NCI-H69 (cell line): ENCODE results near the gene MATK.

ENCODE experiments used
- DNase-seq: peaks from one replicate; lab custom pipeline; 2025; lab: John Stamatoyannopoulos, UW

MATK gene

DNA sequence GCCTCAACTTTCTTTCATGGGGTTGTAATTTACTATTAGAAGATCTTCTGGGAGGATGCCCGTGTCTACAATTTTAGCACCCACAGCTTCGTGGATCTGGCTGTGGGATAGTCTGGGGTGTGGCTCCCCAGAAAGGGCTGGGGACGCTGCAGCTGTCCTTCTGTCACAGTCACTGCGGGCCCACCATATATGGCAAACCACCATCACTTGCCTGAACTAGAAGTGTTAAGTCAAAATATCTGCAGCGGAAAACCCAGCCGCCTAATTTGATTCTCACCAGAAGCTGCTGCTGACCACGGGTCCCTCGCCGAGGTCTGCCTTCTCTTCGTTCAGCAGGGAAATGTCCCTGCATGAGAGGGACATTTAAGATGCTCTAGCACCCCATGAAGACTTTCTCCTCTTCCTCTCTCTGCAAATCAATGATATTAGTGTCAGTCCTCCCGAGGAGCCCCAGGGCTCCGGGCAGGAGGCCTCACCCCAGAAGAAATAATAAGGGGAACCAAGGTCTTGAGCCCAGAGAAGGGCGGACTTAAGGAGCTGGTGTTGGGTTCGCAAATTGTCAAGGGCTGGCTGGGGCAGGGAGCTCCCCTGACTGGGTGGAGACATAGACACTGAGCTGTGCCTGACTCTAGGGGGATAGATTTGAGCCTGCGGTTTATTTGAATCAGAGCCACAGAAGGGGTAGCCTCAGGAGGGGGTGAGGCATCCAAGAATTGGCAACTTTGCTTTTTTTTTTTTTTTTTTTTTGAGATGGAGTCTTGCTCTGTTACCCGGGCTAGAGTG, 3.0 kb upstream of the MATK start:
- DNase-seq: no peak

DNA sequence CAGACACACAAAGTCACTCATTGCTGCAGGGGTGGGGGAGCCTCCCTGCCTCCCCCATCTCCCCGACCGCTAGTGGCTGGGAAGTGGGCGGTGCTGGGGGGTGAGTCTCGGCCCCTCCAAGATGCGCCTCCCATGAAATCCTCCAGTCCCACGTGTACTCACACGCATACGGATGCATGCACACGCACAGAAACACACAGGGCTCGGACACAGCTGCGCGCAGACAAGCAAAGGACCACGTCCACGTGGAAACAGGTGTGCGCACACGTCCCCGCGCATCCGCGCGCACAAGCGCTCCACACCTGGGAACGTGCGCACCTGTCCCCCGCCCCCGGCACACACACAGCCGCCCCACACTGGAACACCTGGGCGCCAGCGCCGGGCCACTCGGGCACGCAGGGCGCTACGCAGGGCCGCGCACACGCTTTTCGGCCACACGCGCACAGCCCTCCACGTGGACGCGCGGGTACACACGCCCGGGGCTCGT, 687 bp downstream of the MATK start:
- DNase-seq: peak; percentile 66

DNA sequence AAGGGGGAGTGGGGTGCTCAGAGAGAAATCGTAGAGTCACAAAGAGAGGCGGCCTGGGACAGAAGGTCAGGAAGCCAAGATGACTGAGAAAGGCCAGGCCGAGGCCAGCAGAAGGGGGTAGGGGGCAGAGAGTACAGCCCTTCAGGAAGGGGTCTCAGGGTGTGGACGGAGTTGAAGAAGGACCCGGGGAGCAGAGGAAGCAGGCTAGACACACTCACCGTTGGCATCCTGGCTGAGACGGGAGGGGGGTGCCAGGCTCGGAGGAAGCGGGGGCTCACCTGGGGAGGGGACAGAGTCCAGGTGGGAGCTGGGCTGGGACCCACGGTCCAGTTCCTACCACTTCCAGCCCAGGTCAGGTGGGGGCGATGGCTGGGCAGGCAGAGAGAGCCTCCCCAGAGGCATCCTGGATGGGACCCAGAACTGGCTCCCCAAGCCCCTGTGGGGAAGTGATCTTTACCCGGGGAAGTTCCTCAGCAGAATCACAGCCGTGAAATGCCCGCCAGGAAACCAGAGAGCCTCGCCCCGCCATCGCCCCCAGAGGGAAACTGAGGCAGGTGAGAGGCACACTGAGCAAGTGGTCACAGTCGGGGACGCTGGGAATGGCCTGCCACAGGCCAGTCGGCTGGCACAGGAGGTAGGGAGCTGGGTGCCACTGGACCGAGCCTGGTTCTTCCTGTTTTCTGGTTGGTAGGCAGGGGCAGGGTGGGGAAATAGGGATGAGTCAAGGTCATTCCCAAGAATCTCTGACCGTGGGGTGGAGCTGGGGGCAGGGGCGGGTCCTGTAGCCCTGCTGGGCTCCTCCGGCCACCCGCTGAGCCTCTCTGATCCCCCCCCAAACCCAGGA, 1.4 kb downstream of the MATK start:
- DNase-seq: no peak

DNA sequence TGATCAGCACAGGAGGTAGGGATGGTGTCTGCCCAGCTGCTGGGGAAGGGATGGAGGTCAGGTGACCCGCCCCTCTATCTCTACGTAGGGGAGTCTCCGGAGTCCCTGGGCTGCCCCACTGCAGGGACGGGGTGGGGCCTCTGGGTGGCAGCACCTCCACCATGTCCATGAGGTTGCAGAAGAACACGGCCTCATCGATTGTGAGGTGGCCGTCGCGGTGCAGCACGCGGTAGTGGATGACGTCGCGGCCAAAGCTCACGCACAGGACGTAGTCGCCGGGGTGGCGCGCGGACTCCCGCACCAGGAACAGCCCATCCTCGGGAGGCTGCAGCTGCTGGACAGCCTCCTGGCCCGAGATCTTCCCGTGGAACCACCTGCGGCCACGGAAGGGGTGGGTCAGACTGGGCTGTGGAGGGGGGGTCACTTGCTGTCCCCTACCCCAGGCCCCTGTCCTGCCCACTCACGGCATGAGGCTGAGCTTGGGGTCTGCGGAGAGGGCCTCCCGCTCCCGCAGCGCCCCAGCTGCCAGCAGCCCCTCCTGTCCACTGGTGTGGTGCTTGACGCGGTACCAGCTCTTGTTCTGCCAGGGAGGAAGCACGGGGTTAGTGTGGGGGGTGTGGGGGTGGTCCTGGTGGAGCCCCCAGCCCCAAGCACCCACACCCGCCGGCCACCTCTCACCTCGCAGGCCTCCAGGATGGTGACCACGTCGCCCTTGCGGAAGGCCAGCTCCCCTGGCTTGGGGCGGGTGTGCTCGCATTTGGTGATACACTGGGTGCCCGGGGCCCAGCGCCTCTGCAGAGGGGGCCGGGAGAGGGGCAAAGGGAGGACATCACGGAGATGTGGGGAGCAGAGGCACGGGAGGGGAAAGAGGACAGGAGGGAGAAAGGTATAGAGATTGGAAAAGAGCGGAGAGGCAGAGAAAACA, 2.3 kb downstream of the MATK start:
- DNase-seq: no peak

DNA sequence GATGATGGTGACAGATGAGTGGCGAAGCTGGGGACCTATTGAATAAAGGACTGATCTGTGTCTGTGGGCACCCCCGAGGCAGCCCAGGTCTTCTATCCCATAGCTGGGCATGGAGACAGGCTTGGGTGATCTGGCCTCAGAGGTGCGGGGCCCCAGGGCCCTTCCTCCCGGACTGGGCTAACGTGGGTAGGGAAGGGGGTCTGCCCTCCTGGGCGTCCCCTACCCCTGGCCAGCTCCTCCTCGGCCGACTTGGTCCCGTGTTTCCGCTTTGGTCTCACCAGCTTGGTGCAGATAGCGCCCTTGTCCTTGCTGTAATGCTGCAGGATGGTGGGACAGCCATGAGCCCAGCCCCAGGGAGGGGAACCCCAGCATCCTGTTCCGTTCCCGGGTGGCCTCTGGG, 3.3 kb downstream of the MATK start:
- no peak for DNase-seq

DNA sequence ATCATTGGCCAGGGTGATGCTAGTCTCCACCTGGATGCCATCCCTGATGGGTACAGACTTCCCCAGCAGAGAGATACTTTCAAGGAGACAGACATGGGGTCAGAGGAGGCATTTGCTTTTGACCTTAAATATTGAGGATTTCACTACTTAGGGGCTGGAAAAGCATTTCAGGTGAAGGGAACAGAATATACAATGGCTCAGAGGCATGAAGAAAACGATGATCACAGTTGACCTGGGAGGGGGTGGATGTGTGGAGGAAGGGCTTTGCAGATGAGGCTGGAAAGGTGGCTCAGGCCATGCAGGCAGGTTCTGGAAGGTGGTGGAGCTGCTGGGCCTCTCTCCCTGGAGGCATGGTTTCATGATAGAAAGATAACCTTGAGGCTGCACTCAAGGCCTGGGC, 3.9 kb downstream of the MATK start:
- DNase-seq: no peak

DNA sequence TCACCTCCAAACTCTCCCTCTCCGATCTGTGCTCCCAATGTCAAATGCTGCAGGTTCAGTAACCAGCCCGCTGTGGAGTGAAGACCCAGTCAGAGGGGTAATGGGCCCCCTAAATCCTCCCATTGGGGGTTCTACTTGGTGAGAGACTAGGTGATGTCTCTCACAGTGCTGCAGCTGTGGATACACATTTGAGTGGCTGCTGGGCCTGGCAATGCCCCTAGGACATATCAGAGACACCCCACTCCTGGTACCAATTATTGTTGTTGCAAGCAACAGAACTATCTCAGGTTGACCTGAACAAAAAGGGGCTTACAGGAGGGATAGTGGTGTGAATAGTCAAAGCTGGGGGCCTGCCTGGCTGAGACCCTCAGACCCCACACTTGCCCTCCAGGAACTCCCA, 4.6 kb downstream of the MATK start:
- no peak for DNase-seq

DNA sequence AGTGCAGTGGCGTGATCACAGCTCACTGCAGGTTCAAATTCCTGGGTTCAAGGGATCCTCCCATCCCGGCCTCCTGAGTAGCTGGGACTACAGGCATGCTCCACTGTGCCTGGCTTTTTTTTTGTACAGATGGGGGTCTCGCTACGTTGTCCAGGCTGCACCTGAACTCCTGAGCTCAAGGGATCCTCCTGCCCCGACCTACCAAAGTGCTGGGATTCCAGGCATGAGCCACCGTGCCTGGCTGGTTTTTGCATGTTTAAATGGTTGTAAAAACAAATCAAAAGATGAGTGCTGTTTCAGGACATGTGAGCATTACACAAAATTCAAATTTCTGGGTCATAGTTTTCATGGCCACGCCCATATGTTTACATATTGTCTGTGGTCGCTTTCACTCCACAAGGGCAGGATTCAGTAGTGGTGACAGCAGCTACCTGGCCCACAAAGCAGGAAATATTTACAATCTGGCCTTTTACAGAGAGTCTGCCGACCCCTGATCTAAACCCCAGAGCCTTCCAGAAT, 5.3 kb downstream of the MATK start:
- no peak for DNase-seq

DNA sequence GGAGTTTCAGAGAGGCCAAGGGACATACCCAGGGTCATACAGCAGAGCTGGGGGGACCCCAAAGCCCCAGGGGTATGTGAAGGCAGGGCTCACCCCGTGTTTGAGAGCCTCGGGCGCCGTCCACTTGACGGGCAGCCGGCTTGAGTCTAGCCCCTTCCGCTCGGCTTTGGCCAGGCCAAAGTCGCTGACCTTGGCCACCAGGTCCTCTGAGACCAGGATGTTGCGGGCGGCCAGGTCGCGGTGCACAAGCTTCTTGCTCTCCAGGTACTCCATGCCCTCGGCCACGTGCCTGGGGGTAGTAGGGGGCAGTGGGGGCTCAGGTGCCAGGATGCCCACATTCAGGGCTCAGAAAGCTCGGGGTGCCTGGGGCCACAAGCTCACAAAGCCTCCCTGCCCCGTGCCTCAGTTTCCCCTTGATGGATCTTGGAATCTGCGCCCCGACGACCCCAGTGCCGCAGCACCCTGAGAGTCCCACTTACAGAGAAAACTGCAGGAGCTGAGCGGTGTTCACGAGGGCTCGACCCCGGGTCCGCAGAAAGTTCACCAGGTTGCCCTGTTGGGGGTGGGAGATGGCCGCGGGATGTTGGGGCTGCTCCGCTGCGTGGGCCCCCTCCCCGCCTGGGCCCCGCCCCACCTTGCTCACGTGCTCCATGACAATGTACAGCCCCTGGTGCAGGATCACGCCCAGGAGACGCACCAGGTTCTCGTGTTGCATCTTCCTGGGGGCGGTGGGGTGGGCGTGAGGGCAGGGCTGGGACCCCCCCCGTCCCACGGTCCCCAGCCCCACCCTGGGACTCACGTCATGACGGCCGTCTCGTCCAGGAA, 7.1 kb downstream of the MATK start:
- peak; percentile 31 for DNase-seq

DNA sequence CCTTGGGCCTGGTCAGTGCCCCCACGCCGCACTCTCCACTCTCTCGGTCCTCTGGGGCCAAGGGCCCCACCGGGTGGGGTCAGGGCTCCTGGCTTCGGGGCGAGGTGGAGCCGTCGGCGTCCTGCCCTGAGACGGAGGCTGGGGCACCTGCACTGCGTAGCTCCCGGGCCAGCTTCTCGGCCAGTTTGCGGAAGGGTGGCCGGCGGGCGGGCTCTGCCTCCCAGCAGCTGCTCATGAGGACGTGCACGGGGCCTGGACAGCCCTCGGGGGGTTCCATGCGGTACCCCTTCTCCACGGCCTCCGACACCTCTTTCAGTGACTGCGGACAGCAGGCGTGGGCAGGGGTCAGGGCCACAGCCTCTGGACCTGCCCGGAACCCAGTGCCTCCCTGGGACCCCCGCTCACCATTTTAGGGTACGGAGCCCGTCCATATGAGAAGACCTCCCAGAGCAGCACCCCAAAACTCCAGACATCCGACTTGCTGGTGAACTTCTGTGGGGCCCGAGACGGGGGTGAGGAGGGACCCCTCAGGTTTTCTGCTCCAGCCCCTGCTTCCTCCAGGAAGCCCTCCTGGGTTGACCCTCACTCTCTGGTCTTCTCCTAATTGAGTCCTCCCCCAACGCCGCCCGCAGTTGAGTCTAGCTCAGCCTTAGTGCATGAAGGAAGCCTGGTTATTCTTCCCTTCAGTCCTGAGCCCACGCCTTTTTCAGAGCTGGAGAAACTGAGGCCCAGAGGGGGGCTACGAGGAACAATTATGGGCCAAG, 7.9 kb downstream of the MATK start:
- DNase-seq: no peak

DNA sequence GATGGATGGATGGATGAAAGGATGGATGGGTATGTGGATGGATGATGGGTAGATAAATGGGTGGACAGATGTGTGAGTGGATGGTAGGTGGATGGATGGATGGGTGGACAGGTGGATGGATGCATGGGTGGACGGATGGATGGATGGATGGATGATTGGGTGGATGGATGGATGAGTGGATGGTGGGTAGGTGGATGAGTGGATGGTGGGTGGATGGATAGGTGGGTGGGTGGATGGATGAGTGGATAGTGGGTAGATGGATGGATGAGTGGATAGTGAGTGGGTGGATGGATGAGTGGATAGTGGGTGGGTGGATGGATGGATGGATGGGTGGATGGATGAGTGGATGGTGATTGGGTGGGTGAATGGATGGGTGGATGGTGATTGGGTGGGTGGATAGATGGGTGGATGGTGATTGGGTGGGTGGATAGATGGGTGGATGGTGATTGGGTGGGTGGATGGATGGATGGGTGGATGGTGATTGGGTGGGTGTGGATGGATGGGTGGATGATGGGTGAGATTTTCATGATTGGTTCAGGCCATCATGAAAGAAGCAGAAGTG, 9.6 kb downstream of the MATK start:
- no peak for DNase-seq

DNA sequence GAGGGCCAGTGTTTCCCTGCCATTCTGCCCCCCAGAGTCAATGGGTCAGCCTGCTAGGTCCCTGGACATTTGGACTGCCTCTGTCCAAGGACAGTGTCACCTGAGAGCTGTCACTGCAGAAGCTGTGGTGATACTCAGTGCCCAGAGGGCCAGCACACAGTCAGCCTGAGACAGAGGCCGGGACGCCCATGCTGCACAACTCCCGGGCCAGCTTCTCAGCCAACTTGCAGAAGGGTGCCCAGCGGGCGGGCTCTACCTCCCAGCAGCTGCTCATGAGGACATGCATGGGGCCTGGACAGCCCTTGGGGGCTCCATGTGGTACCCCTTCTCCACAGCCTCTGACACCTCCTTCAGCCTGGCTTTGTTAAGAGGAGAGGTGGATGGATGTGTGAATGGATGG, 10.3 kb downstream of the MATK start:
- no peak for DNase-seq

DNA sequence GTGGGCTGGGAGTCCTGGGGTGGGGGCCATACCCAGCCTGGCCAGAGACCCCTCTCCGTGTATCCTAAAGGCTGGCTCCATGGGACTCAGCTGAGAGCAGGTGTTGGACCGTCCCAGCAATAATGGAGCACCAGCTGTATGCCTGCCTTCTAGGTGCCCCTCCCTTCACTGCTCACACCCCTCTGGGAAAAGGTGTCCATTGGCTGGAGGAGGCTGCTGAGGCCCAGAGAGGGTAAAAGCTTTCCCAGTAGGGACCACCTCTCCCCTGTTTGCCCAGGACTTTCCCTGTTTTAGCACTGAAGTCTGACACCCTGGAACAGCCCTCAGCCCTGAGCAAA, 10.8 kb downstream of the MATK start:
- DNase-seq: no peak

DNA sequence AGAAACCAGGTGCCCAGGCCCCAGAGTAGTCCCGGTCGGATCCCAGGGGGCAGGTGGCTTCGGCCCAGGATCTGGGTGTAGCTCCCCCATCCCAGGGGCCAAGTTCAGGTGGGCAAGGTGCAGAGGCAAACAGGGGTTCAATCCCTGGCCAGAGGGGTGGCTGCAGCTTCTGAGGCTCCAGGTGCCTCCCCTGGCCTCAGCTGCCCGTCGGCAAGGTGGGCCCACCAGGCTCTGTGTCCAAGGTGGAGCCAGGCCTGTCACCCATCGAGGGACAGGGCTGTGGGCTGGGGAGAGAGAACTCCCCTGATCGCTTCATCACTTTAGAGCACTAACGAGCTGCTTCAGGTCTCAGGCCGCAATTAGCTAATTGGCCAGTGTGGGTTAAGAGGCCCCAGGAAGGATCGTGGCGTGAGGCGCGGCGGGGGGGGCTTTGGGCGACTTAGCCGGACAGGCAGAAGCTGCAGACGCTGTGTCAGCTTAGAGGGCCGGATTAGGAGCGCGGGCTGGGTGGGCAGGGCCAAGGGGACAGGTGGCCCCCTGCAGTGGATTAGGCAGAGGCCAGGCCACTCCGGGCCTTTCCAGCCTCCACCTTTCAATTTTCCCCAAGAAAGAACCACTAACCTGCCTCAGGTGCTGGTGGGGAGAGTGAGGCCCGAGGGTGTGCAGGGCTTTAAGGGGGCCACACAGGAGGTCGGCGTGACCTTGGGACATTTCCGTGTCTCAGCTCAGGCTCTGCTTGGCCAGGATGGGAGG, 11.4 kb downstream of the MATK start:
- no peak for DNase-seq

DNA sequence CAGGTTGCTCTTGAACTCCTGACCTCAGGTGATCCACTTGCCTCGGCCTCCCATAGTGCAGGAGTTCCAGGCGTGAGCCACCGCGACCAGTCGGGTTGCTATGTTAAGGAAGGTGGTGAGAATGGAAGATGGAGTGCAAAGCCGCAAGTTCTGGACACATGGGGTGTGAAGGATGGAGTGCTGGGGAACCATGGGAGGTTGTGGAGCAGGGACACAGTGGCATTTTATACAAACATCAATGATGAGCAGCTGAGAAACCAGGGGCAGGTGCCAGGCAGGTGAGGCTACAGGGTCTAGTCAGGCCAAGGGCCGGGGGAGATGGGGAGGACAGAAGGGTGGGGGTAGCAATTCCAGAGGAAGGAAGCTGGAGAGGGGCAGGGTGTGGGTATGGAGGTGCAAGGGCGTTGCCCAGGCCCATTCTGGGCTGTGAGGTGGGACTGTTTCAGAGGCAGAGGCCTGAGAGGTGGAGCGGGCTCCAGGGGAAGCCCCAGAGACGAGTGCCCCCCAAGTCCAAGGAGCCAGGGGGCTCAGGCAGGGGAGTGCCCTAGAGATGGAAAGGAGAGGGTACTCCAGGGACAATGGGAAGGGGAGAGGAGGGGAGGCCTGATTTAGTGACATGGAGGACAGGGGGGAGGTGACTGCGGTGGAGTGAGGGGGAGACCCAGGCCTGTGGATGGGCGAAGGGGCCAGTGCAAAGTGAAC, 12.2 kb downstream of the MATK start:
- no peak for DNase-seq

DNA sequence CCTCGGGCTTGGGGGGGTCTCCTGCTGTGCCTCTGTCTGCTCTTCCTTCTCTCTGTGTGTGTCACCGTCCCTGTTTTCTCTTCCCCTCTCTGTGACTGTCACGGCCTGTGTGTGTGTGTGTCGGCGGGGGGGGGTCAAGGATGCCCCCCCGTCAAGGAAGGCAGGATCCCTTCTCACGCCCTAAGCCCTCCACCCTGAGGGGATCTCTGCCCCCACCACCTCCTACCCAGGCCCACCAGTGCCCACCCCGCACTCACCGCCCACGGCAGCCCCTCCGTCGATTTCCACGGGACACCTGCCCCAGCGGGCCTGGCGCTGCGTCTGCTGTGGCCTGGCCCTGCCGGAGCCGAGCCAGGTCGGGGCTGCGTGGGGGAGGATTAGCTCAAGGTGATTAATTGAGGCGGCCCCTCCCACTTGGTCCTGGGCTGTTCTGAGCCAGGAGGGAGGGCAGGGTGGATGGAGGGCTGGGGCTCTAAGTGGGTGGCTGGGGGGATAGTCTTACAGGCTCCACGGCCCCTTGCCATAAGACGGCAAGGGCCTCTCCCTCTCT, 14.2 kb downstream of the MATK start, which contains the start of gene RAX2:
TSS of gene RAX2 (minus strand) at position 323 of the 550 bp plus-strand sequence. CDS start 486 bp downstream, outside the sequence.
- DNase-seq: peak; percentile 13

DNA sequence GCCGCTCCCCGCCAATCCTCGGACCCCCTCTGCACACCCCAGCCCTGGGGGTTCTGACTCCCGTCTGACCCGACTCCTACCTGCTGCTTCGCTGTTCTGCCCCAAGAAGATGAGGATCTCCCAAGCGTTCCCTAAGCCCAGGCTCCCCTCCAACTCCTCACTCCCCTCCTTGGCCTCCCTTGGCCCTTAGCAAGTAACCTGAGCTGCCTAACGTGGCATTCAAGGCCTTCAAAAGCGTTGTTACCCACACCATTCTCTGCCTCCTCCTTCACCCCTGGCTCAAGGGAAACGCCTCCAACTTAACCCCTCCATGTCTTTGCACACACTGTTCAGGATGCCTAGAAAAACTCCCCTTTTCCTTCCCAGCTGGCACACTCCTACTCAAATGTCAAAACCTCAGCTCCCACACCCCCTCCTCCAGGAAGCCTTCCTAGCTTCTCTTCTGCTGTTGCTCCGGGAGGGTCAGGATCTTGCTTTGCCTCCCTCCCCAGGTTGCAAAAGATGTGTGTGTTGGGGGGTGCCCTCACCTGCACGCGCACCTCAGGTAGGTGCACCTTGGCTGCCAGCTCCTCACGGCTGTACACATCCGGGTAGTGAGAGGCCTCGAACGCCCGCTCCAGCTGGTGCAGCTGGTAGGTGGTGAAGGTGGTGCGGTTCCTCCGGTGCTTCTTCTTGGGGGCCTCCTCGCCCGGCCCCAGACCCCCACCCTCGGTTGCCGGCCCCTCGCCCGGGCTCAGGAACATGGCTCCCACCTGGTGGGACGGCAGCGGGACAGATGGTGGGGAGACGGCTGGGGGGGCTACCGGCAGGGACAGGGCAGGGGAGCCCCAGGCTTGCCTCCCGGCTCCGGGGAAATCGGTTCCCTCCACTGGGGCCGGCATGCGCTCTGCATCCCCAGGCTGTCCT, 14.9 kb downstream of the MATK start:
- no peak for DNase-seq
